Stimulated activated CD8-positive, alpha-beta memory T cell treated with anti-CD3 and anti-CD28 coated beads, Interleukin-7, amount 100 ng/mL, for 1 hour (primary cell): ENCODE data around the gene FAM9B.
"Not testable (repeated sequence)": the region's sequence is repeated elsewhere in the genome, so short reads cannot be mapped to it uniquely, and the experiment has no call there.

ENCODE experiments used
- DNase-seq, 2 donors: peaks; one replicate each; pipeline ENCODE4 v3.0.0-alpha.2; 2020; ENCODE audit warnings: low read depth in 2 of 2

FAM9B gene

DNA sequence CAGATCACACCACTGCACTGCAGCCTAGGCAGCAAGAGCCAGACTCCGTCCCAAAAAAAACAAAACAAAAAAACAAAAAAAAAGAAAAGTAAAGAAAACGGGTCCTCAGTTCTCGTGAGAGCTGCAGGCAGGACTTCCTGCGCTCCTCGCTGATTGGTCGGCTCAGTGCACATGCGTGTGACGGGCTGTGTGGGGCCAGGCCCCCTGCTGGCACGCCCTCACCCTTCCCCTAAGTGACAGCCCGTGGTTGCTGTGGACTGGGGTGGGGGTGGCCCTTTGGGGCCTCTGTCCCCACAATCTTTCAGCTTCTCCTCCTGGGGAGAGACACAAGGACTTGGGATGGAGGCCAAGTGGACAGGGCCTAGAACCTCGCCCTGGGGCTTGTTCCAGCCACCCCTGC lies at the start of gene FAM9B:
TSS of gene FAM9B (minus strand) at position 139 of the 400 bp plus-strand sequence. CDS start 1,141 bp downstream, outside the sequence.
- DNase-seq, result no peak

GRCh38 chrX:9081271-9081670 lies 47.3 kb upstream of the FAM9B start:
- no peak for DNase-seq

- DNase-seq, result no peak
Observed at GRCh38 chrX:9074326-9074725, 40.4 kb upstream of the FAM9B start.

DNA sequence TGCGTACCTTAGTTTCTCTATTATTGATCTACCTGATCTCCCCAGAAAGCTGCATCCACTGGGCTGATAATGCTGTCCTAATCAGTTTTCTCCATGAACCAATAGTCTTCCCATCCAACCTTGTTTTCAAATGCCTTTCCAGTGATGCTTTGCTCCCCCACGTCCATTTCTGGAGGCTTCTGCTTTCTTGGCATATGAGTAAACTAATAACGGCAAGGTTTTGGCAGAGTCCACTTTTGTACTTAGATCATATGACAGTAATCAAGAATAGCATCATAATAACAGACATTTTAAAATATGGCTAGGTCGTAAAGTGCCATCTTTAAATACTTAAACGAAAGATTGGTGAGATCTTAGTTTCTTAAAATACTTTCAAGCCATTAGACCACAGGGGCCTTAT lies 38.4 kb upstream of the FAM9B start:
- no peak for DNase-seq

DNA sequence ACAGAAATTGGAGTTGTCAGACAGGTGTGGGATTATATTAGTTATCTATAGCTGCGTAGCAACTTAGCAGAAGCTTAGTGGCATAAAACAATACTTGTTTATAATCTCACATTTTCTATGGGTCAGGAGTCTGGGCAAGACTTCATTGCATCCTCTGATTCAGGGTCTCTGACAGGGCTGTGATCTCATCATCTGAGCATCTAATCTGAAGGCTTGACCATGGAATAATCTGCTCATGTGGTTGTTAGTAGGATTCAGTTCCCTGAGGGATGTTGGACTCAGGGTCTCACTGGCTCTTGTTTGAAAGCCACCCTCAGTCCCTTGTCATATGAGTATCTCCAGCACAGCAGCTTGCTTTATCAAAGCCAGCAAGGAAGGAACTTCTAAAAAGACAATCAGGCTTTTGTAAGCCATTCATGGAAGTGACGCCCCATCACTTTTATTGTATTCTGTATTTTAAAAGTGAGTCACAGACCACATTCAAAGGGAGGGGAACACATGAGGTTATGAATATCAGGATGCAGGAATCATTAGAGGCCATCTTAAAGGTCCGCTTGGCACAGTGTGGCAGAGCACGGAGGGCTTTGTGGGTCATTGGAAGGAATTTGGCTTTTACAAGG lies 37.2 kb upstream of the FAM9B start:
- DNase-seq, result no peak

DNA sequence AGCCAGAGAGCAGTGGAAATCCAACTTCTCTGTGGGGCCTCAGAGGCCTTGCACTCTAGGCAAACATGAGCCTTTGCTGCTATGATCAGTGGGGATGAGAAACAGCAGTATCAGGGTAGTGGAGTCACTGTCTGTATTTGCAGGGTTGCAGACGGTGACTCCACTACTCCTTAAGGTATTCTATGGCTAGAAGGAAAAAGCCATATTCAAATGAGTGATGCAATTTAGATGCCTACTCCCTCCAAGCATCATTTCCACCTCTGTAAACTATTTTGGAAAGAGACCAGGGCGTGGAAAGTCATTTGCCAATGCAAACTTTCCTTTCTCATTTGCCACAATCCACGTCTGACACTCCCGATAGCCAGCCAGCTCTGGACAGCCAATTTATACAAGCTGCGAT lies 35.6 kb upstream of the FAM9B start:
- DNase-seq, result no peak

DNA sequence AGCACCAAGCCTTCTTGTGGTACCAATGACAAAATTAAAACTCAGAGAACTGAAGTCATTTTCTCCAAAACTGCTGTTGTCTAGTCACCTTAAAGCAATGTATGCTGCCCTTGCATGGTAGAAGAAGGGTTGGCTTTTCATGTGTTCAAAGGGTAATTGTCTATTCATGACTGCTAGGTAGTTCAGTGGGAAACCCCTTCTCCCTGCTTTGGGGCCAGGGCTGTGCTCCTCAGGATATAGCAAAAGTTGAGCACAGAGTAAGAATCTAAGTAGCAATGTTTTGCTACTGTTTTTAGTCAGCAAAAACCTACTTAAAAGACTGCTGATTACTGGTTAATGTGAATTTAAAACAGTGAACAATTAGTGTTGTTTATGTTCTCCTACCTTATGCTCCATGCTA lies 30.8 kb upstream of the FAM9B start:
- no peak for DNase-seq

GRCh38 chrX:9062641-9063040 lies 28.7 kb upstream of the FAM9B start:
- no peak for DNase-seq

GRCh38 chrX:9055354-9055753 lies 21.4 kb upstream of the FAM9B start:
- no peak for DNase-seq

GRCh38 chrX:9052081-9052480 lies 18.2 kb upstream of the FAM9B start:
- no peak for DNase-seq

DNA sequence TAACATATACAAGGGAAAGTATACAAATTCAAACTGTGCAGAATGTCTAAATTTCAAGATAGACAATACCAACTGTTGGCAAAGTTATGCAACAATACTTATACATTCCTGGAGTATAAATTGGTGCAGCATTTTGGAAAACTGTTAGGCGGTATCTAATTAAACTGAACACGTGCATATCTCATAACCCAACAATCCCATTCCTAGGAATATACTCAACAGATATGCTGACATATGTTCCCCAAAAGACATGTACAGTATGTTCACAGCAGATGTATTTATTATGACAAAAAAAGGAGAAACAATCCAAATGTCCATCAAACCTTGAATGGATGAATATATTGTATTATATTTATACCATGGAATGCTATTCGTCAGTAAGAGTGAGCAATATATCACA lies 16.4 kb upstream of the FAM9B start:
- DNase-seq, result no peak

- DNase-seq, result no peak
Observed at GRCh38 chrX:9048801-9049200, 14.9 kb upstream of the FAM9B start.

DNA sequence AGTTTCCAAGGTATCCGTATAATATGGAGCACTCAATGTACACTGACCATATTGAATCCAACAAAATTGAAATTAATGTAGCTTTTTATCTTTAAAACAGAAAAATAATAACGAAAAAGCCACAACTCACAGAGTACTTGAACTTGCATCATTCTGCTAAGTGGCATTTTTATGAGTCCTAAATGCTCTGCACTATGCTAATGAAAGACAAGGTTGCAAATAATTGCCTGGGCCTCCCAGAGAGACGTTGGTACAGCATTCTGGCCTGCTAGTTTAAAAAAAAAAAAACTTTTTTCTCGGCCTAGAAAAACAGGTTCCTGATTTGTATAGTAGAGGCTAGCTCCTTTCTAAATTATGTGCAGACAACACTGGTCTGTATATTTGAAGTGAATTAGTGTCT lies 4.3 kb upstream of the FAM9B start:
- DNase-seq, result no peak

- DNase-seq, result no peak
Observed at GRCh38 chrX:9037296-9037695, 3.4 kb upstream of the FAM9B start.

GRCh38 chrX:9033586-9033985 lies 341 bp downstream of the FAM9B start:
- DNase-seq, result no peak

GRCh38 chrX:9033179-9033578 lies 748 bp downstream of the FAM9B start:
- no peak for DNase-seq

DNA sequence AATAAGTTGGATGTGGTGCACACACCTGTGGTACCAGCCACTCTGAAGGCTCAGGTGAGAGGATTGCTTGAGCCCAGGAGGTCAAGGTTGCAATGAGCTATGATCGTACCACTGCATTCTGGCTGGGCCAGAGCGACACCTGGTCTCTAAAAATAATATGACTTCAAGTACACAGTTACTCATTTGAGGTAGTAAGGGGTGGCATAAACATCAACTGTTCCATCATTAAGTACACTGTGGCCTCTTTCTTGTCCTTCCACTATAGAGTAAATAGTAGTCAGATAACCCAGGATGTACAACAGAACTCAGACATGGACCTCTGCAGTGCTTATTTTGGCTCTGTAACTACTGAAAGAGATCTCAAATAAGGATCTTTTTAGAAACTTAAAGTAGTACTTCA lies 10.6 kb downstream of the FAM9B start:
- DNase-seq, result no peak

- DNase-seq, result no peak
Observed at GRCh38 chrX:9019151-9019550, 14.8 kb downstream of the FAM9B start.

- DNase-seq, result not testable (repeated sequence)
Observed at GRCh38 chrX:9018332-9018731, 15.6 kb downstream of the FAM9B start.

DNA sequence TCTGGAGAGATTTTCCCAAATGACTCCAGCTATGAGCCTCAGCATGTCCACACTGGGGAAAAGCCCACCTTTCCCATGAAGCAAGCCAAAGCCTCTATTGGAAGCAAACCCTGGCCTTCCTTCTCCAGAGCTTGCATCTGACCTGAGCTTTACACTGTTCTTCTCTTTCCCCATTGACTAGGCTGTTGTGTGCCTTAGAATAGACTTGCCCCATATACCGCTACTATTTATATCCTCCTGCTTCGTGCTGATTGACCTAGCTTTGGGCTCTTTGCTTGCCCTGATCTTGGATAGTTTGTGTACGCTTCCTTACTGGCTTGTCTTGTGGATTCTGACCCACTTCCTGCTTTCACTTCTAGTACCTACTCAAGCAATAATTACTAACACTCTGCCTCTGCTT lies 30.9 kb downstream of the FAM9B start:
- no peak for DNase-seq

GRCh38 chrX:8988446-8988845 lies 45.5 kb downstream of the FAM9B start:
- DNase-seq, result no peak

DNA sequence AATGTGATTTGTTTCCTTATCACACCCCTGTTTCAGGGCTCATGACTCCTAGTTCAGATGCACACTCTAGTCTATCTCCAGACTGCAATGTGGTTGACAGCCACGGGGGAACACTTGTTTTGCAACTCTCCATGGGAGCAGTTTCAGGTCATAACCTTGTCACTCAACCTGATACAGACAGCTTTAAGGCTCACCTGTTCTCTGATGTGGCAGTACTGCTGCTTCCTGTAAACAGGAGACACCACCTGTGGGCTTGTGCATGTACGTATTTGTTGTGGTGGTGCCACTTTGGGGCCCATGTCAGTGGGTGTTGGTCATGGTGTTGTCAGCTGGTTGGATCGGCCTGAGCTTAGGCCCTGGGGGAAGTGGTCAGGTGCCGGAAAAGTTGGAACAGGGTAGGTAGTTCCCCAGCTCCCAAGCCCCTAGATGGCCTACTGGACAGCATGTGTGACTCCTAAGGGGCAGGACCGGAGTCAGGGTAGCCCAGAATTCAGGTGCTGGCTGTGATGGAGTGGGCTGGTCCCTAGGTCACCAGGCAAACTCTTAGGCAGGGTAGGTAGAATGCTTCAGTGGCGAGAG lies 46.2 kb downstream of the FAM9B start:
- no peak for DNase-seq

GRCh38 chrX:8984231-8984630 lies 49.7 kb downstream of the FAM9B start:
- DNase-seq, result no peak

GRCh38 chrX:8981723-8982122 lies 52.2 kb downstream of the FAM9B start:
- no peak for DNase-seq
